HEK293 (cell line): ENCODE measurements around the gene TTC6.

Experiments
- CTCF ChIA-PET: fragments of 350-600 bp; formaldehyde crosslinking; extraction: SDS; loops from one replicate; lab custom pipeline; 2021; ENCODE audit warnings: antibody characterized with exemption; lab: Yijun Ruan, JAX
- POLR2A ChIA-PET: fragments of 300-600 bp; formaldehyde crosslinking; extraction: SDS; loops from one replicate; lab custom pipeline; 2020; ENCODE audit warnings: antibody characterized with exemption, inconsistent platforms; lab: Yijun Ruan, JAX
- H3K27ac ChIP-seq: fragments of 200-500 bp; sonication (Bioruptor generic); 2 replicates; pipeline ENCODE4 v1.5.1; 2014; ENCODE audit warnings: low read depth, low read length, control low read depth, inconsistent platforms; ENCODE audit errors: extremely low read depth
- H3K36me3 ChIP-seq, 2 experiments: fragments of 200-500 bp in 1 of 2; sonication (Bioruptor generic) in 1 of 2; 1 replicate in 1 of 2; 2 replicates in 1 of 2; pipeline ENCODE4 v1.5.1; 2014 to 2017; ENCODE audit warnings: inconsistent platforms in 2 of 2, low read length in 2 of 2; ENCODE audit not compliant: control insufficient read depth in 2 of 2, insufficient read depth in 1 of 2
- H3K4me1 ChIP-seq: fragments of 200-500 bp; sonication (Bioruptor generic); 2 replicates; pipeline ENCODE4 v1.5.1; 2014; ENCODE audit warnings: mild to moderate bottlenecking, low read length, inconsistent platforms; ENCODE audit not compliant: control insufficient read depth, insufficient read depth
- H3K4me3 ChIP-seq: 2 replicates; pipeline ENCODE4 v1.5.1; 2011; ENCODE audit warnings: low read depth, mild to moderate bottlenecking, control low read depth, low read length, moderate library complexity
- H3K9me3 ChIP-seq: fragments of 200-500 bp; sonication (Bioruptor generic); 2 replicates; pipeline ENCODE4 v1.5.1; 2014; ENCODE audit warnings: low read depth, low read length, inconsistent platforms; ENCODE audit not compliant: control insufficient read depth, insufficient read depth
- GLI4 ChIP-seq: fragments of 450-650 bp; formaldehyde crosslinking; IDR thresholded peaks from 2 replicates; pipeline ENCODE4 v1.5.1; 2016; ENCODE audit warnings: missing biosample characterization, missing genetic modification characterization
- SP7 ChIP-seq: fragments of 450-650 bp; formaldehyde crosslinking; IDR thresholded peaks from 2 replicates; pipeline ENCODE4 v1.5.1; 2016; ENCODE audit warnings: missing biosample characterization, missing genetic modification characterization
- ZEB2 ChIP-seq: fragments of 450-650 bp; formaldehyde crosslinking; IDR thresholded peaks from 2 replicates; pipeline ENCODE4 v1.5.1; 2016; ENCODE audit warnings: missing biosample characterization, missing genetic modification characterization
- ZFP69B ChIP-seq: fragments of 450-650 bp; formaldehyde crosslinking; IDR thresholded peaks from 2 replicates; pipeline ENCODE4 v1.5.1; 2016; ENCODE audit warnings: missing biosample characterization, missing genetic modification characterization
- ZNF121 ChIP-seq: fragments of 450-650 bp; formaldehyde crosslinking; IDR thresholded peaks from 2 replicates; pipeline ENCODE4 v1.5.1; 2016; ENCODE audit warnings: missing biosample characterization, missing genetic modification characterization
- ZNF140 ChIP-seq: fragments of 450-650 bp; formaldehyde crosslinking; IDR thresholded peaks from 2 replicates; pipeline ENCODE4 v1.5.1; 2016; ENCODE audit warnings: missing biosample characterization, missing genetic modification characterization
- ZNF16 ChIP-seq: fragments of 450-650 bp; formaldehyde crosslinking; IDR thresholded peaks from 2 replicates; pipeline ENCODE4 v1.5.1; 2016; ENCODE audit warnings: low read depth, missing biosample characterization, missing genetic modification characterization
- ZNF169 ChIP-seq: fragments of 450-650 bp; formaldehyde crosslinking; IDR thresholded peaks from 2 replicates; pipeline ENCODE4 v1.5.1; 2016; ENCODE audit warnings: missing biosample characterization, missing genetic modification characterization
- ZNF239 ChIP-seq: fragments of 450-650 bp; formaldehyde crosslinking; IDR thresholded peaks from 2 replicates; pipeline ENCODE4 v1.5.1; 2016; ENCODE audit warnings: missing biosample characterization, missing genetic modification characterization
- ZNF292 ChIP-seq: fragments of 450-650 bp; formaldehyde crosslinking; IDR thresholded peaks from 2 replicates; pipeline ENCODE4 v1.5.1; 2016; ENCODE audit warnings: low read depth, missing biosample characterization, missing genetic modification characterization, borderline replicate concordance
- ZNF473 ChIP-seq: fragments of 450-650 bp; formaldehyde crosslinking; IDR thresholded peaks from 2 replicates; pipeline ENCODE4 v1.5.1; 2017; ENCODE audit warnings: missing biosample characterization, missing genetic modification characterization
- ZNF776 ChIP-seq: fragments of 450-650 bp; formaldehyde crosslinking; IDR thresholded peaks from 2 replicates; pipeline ENCODE4 v1.5.0; 2017; ENCODE audit warnings: missing biosample characterization, missing genetic modification characterization, borderline replicate concordance
- ZNF830 ChIP-seq: fragments of 450-650 bp; IDR thresholded peaks from 2 replicates; pipeline ENCODE4 v1.5.0; 2018; ENCODE audit warnings: missing biosample characterization, missing genetic modification characterization, low read depth, mild to moderate bottlenecking, moderate library complexity
- ZSCAN23 ChIP-seq: fragments of 450-650 bp; formaldehyde crosslinking; IDR thresholded peaks from 2 replicates; pipeline ENCODE4 v1.5.1; 2016; ENCODE audit warnings: missing biosample characterization, missing genetic modification characterization
- ZXDB ChIP-seq: fragments of 450-650 bp; formaldehyde crosslinking; IDR thresholded peaks from 2 replicates; pipeline ENCODE4 v1.5.1; 2016; ENCODE audit warnings: missing biosample characterization, missing genetic modification characterization
- TF ChIP-seq, protein P1 (sequence below): fragments of 450-650 bp; formaldehyde crosslinking; IDR thresholded peaks from 2 replicates; pipeline ENCODE4 v1.5.1; 2016; ENCODE audit warnings: missing biosample characterization, missing genetic modification characterization
- TF ChIP-seq, protein P2 (sequence below): fragments of 450-650 bp; formaldehyde crosslinking; IDR thresholded peaks from 2 replicates; pipeline ENCODE4 v1.5.1; 2016; ENCODE audit warnings: missing biosample characterization, missing genetic modification characterization
- TF ChIP-seq, protein P3 (sequence below): fragments of 450-650 bp; formaldehyde crosslinking; IDR thresholded peaks from 2 replicates; pipeline ENCODE4 v1.5.1; 2017; ENCODE audit warnings: missing biosample characterization, missing genetic modification characterization

TTC6 gene

DNA sequence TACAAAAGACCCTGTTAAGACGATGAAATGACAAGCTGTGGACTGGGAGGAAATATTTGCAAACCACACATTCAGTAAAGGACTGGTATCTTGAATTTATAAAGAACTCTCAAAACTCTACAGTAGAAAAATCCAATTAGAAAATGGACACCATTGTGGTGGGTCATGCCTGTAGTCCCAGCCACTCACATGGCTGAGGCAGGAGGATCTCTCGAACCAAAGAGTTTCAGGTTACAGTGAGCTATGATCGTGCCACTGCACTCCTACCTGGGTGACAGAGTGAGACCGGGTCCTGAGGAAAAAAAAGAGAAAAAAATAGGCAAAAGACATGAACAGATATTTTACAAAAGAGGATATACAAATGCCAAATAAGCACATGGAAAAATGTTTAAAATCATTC, 41.9 kb downstream of the TTC6 start:
- no peak for TF ChIP-seq ZNF776
- no peak for TF ChIP-seq GLI4 (tag by site-specific recombination)
- TF ChIP-seq, protein P1, sequence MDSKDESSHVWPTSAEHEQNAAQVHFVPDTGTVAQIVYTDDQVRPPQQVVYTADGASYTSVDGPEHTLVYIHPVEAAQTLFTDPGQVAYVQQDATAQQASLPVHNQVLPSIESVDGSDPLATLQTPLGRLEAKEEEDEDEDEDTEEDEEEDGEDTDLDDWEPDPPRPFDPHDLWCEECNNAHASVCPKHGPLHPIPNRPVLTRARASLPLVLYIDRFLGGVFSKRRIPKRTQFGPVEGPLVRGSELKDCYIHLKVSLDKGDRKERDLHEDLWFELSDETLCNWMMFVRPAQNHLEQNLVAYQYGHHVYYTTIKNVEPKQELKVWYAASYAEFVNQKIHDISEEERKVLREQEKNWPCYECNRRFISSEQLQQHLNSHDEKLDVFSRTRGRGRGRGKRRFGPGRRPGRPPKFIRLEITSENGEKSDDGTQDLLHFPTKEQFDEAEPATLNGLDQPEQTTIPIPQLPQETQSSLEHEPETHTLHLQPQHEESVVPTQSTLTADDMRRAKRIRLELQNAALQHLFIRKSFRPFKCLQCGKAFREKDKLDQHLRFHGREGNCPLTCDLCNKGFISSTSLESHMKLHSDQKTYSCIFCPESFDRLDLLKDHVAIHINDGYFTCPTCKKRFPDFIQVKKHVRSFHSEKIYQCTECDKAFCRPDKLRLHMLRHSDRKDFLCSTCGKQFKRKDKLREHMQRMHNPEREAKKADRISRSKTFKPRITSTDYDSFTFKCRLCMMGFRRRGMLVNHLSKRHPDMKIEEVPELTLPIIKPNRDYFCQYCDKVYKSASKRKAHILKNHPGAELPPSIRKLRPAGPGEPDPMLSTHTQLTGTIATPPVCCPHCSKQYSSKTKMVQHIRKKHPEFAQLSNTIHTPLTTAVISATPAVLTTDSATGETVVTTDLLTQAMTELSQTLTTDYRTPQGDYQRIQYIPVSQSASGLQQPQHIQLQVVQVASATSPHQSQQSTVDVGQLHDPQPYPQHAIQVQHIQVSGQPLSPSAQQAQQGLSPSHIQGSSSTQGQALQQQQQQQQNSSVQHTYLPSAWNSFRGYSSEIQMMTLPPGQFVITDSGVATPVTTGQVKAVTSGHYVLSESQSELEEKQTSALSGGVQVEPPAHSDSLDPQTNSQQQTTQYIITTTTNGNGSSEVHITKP, result no peak
- TF ChIP-seq SP7 (tag by site-specific recombination), result no peak
- no peak for TF ChIP-seq ZXDB (tag by site-specific recombination)
- no peak for TF ChIP-seq ZNF16 (tag by site-specific recombination)
- TF ChIP-seq ZSCAN23, result no peak
- no peak for TF ChIP-seq ZEB2 (tag by site-specific recombination)
- TF ChIP-seq, protein P2, sequence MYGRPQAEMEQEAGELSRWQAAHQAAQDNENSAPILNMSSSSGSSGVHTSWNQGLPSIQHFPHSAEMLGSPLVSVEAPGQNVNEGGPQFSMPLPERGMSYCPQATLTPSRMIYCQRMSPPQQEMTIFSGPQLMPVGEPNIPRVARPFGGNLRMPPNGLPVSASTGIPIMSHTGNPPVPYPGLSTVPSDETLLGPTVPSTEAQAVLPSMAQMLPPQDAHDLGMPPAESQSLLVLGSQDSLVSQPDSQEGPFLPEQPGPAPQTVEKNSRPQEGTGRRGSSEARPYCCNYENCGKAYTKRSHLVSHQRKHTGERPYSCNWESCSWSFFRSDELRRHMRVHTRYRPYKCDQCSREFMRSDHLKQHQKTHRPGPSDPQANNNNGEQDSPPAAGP (tag by site-specific recombination), result no peak
- no peak for TF ChIP-seq ZFP69B
- no peak for TF ChIP-seq ZNF830 (tag by site-specific recombination)
- TF ChIP-seq ZNF140, result no peak
- TF ChIP-seq ZNF121, result no peak
- no peak for TF ChIP-seq ZNF239 (tag by site-specific recombination)
- ChIA-PET POLR2A (no interaction called here), CTCF (no interaction called here)
- peaks cover 6% of the 10 kb centered on the region; the same call in 1 of the 2 replicates for H3K4me1 ChIP-seq
- no peaks in the 10 kb centered on the region for H3K9me3 ChIP-seq
- no peaks in the 10 kb centered on the region; a peak in 1 of 3 replicates for H3K36me3 ChIP-seq
- H3K4me3 ChIP-seq, result no peak overlapping the region
- no peak overlapping the region for H3K27ac ChIP-seq

DNA sequence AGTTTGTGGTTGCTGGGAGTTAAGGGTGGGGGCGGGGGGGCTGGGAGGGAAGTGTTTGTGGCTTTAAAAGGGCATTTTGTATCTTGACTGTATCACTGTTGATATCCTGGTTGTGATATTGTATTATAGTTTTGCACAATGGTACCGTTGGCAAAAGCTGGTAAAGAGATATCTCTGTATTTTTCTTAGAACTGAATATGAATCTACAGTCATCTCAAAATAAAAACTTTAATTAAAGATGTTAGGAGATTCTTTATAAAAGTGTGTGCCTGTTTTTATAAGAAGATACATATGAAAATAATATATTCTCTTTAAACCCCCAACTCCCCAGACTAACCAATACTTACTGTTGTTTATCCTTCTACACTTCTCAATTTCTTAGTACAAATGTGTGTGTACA, 43.2 kb downstream of the TTC6 start:
- no peaks in the 10 kb centered on the region; a peak in 1 of 3 replicates for H3K36me3 ChIP-seq
- H3K27ac ChIP-seq, result no peak overlapping the region
- H3K4me3 ChIP-seq, result no peak overlapping the region
- H3K9me3 ChIP-seq, result no peaks in the 10 kb centered on the region
- peaks cover 6% of the 10 kb centered on the region; the same call in 1 of the 2 replicates for H3K4me1 ChIP-seq
- ChIA-PET CTCF (no interaction called here), POLR2A (no interaction called here)
- TF ChIP-seq ZNF292 (tag by site-specific recombination) (no peak), ZNF473 (tag by site-specific recombination) (no peak), ZNF169 (tag by site-specific recombination) (no peak)
- TF ChIP-seq, protein P3, sequence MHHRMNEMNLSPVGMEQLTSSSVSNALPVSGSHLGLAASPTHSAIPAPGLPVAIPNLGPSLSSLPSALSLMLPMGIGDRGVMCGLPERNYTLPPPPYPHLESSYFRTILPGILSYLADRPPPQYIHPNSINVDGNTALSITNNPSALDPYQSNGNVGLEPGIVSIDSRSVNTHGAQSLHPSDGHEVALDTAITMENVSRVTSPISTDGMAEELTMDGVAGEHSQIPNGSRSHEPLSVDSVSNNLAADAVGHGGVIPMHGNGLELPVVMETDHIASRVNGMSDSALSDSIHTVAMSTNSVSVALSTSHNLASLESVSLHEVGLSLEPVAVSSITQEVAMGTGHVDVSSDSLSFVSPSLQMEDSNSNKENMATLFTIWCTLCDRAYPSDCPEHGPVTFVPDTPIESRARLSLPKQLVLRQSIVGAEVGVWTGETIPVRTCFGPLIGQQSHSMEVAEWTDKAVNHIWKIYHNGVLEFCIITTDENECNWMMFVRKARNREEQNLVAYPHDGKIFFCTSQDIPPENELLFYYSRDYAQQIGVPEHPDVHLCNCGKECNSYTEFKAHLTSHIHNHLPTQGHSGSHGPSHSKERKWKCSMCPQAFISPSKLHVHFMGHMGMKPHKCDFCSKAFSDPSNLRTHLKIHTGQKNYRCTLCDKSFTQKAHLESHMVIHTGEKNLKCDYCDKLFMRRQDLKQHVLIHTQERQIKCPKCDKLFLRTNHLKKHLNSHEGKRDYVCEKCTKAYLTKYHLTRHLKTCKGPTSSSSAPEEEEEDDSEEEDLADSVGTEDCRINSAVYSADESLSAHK (tag by site-specific recombination), result no peak
